ENCODE data around the gene PLGRKT.

GRCh38 chr9:5466005-5466404, 28.3 kb upstream of the PLGRKT start:
- TF ChIP-seq EP300 (IDR thresholded peaks at IDR 0.05; ENCODE audit: borderline replicate concordance) (no peak), CEBPB (IDR thresholded peaks at IDR 0.05) (no peak), REST (IDR thresholded peaks at IDR 0.05; ENCODE audit: low read depth) (no peak), RAD21 (IDR thresholded peaks at IDR 0.05; ENCODE audit: low read depth) (no peak)
